Sigmoid colon (tissue), 7 donors: ENCODE measurements around the gene MRPL1. TPM values are rescaled to one million over a fixed set of nuclear protein-coding genes. Genes with fewer than 3 reads are reported as not detected.
"Not testable (repeated sequence)": the region's sequence is repeated elsewhere in the genome, so short reads cannot be mapped to it uniquely, and the experiment has no call there.

Experiments
- DNase-seq: peaks from one replicate; pipeline ENCODE4 v3.0.0-alpha.2; 2019
- H3K27ac ChIP-seq, 4 donors: fragments of 200-600 bp; sonication (generic); one replicate each; pipeline ENCODE4 v1.5.1; 2016 to 2019; ENCODE audit warnings: mild to moderate bottlenecking in 1 of 4
- H3K27me3 ChIP-seq, 3 donors: fragments of 200-600 bp; sonication (generic); one replicate each; pipeline ENCODE4 v1.5.1; 2019; ENCODE audit warnings: mild to moderate bottlenecking in 1 of 3
- H3K36me3 ChIP-seq, 4 donors: fragments of 200-600 bp; sonication (generic); one replicate each; pipeline ENCODE4 v1.5.1; 2016 to 2019
- H3K4me1 ChIP-seq, 4 donors: fragments of 200-600 bp; sonication (generic); one replicate each; pipeline ENCODE4 v1.5.1; 2017 to 2019
- H3K4me3 ChIP-seq, 4 donors: fragments of 200-600 bp; sonication (generic); one replicate each; pipeline ENCODE4 v1.5.1; 2017 to 2019; ENCODE audit warnings: mild to moderate bottlenecking in 2 of 4, moderate library complexity in 1 of 4
- H3K9me3 ChIP-seq, 4 donors: fragments of 200-600 bp in 3 of 4; sonication (generic) in 3 of 4; one replicate each; pipeline versions ENCODE4 v1.5.1 to v1.6.1; 2013 to 2019
- CTCF ChIP-seq, 4 experiments: fragments of 450-650 bp in 3 of 4; fragments of 200-600 bp in 1 of 4; IDR thresholded peaks; one replicate each; pipeline ENCODE4 v1.5.1; 2016 to 2019; ENCODE audit warnings: antibody characterized with exemption in 4 of 4, mild to moderate bottlenecking in 3 of 4, moderate library complexity in 2 of 4
- EP300 ChIP-seq, 4 donors: sonication (generic); formaldehyde crosslinking; IDR thresholded peaks; one replicate each; pipeline ENCODE4 v1.6.1; 2017; ENCODE audit warnings: antibody characterized with exemption in 4 of 4
- POLR2A ChIP-seq, 2 donors: fragments of 450-650 bp; IDR thresholded peaks; one replicate each; pipeline ENCODE4 v1.6.1; 2016; ENCODE audit warnings: antibody characterized with exemption in 2 of 2, mild to moderate bottlenecking in 2 of 2, moderate library complexity in 2 of 2
- POLR2AphosphoS5 ChIP-seq, 4 donors: sonication (generic); formaldehyde crosslinking; IDR thresholded peaks; one replicate each; pipeline ENCODE4 v1.6.1; 2017; ENCODE audit warnings: antibody characterized with exemption in 4 of 4
- WGBS, 2 donors: extraction: QIAGEN DNeasy Blood & Tissue Kit; methylation state at CpG; one replicate each; pipeline ENCODE4 v1.1.7; 2013; 5-methylcytosine and 5-hydroxymethylcytosine counted together
- intact Hi-C: fragments of 100-400 bp; cut with DNase I; formaldehyde crosslinking; loops from one replicate; pipeline ENCODE4 v1.15.1; 2023
- polyA plus RNA-seq, 3 donors: library from polyadenylated mRNA; stranded (reverse); fragments of 200-250 nt; gene quantifications; one replicate each; pipeline ENCODE4 v1.2.3, GENCODE V29; 2013
- total RNA-seq, 4 donors: library from RNA; depleted of rRNA; stranded (reverse); fragments of >200 nt; gene quantifications; one replicate each; pipeline ENCODE4 v1.1.0, GENCODE V29; 2016
- donor health status: healthy with polysubstance abuse.
- donor health status: Bipolar disorder and iron deficiency.
- donor health status: healthy.

The MRPL1 gene
- total and polyA plus RNA-seq, 7 donors, result 23.2 to 52.9 (median 30.0) TPM

- Histone ChIP-seq H3K4me3 (no peak overlapping the region), H3K36me3 (peaks cover 0 to 6% (median 2%) of the 10 kb centered on the region in 4 donors), H3K27ac (no peak overlapping the region), H3K9me3 (no peaks in the 10 kb centered on the region), H3K27me3 (no peaks in the 10 kb centered on the region), H3K4me1 (peaks cover 0 to 11% (median 4%) of the 10 kb centered on the region in 4 donors)
- TF ChIP-seq POLR2A (IDR thresholded peaks at IDR 0.05) (no peak), CTCF (IDR thresholded peaks at IDR 0.05) (no peak), POLR2AphosphoS5 (IDR thresholded peaks at IDR 0.05) (no peak), EP300 (IDR thresholded peaks at IDR 0.05) (no peak)
- 81 to 86% methylated on average over 9 of the region's 9 CpGs for WGBS, 2 donors
- DNase-seq, result no peak
- intact Hi-C loops, result no loop called here
Measured at GRCh38 chr4:77931452-77932135, 69.0 kb downstream of the MRPL1 start.

- no peaks in the 10 kb centered on the region for H3K4me1 ChIP-seq
- WGBS, 2 donors, result 95 to 100% methylated on average over 1 of the region's 1 CpG
- no peak overlapping the region for H3K27ac ChIP-seq
- peaks cover 0 to 13% (median 2%) of the 10 kb centered on the region in 4 donors for H3K36me3 ChIP-seq
- no peaks in the 10 kb centered on the region for H3K27me3 ChIP-seq
- intact Hi-C loops, result no loop called here
- no peak for DNase-seq
- TF ChIP-seq POLR2AphosphoS5 (IDR thresholded peaks at IDR 0.05) (no peak), CTCF (IDR thresholded peaks at IDR 0.05) (no peak), EP300 (IDR thresholded peaks at IDR 0.05) (no peak), POLR2A (IDR thresholded peaks at IDR 0.05) (no peak)
- no peak overlapping the region for H3K4me3 ChIP-seq
- H3K9me3 ChIP-seq, result peaks cover 0 to 3% (median 0%) of the 10 kb centered on the region in 4 donors
Measured at GRCh38 chr4:77938560-77938959, 75.9 kb downstream of the MRPL1 start.

DNA sequence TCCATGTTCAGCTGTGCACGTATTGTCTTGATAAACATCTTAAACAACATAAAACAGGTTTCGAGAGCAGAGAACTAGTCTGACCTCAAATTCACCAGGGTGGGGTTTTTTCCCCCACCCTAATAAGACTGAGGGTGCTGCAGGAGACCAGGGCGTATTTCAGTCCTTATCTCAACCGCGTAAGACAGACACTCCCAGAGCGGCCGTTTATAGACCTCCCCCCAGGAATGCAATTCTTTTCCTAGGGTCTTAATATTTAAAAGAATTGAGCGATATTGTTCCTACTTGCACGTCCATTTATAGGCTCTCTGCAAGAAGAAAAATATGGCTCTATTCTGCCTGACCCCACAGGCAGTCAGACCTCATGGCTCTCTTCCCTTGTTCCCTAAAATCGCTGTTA lies 83.3 kb downstream of the MRPL1 start:
- H3K27me3 ChIP-seq, intact Hi-C loops: not testable (repeated sequence)

DNA sequence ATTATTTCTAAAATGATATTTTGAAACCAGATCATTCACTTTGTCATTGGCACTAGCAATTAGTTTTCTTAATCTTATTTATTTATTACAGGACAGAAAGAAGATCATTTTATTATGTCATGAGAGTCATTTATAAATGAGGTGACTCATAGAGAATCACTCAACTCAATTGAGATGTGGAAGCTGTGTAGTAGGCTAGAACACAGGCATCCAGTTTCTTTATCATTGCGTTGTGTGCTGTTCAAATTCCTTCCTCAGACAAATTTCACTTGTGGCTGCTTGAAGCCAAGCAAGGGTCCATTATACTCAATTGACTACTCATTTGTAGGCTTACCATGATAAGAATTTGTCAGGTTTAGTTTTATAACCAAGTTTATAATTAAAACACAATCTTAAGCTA lies 87.6 kb downstream of the MRPL1 start:
- no peak overlapping the region for H3K27ac ChIP-seq
- intact Hi-C loops, result no loop called here
- H3K36me3 ChIP-seq, result peaks cover 0 to 46% (median 11%) of the 10 kb centered on the region in 4 donors
- no peaks in the 10 kb centered on the region for H3K27me3 ChIP-seq
- no peak overlapping the region for H3K4me3 ChIP-seq
- 97% methylated on average over 1 of the region's 1 CpG for WGBS, 2 donors
- DNase-seq, result no peak
- no peaks in the 10 kb centered on the region for H3K4me1 ChIP-seq
- TF ChIP-seq POLR2A (IDR thresholded peaks at IDR 0.05) (no peak), EP300 (IDR thresholded peaks at IDR 0.05) (no peak), POLR2AphosphoS5 (IDR thresholded peaks at IDR 0.05) (no peak), CTCF (IDR thresholded peaks at IDR 0.05) (no peak)
- no peaks in the 10 kb centered on the region for H3K9me3 ChIP-seq

More for the DNA sequence above, 83.3 kb downstream of the MRPL1 start:
- not testable (repeated sequence) for H3K27ac ChIP-seq, H3K9me3 ChIP-seq, H3K4me1 ChIP-seq, DNase-seq, H3K4me3 ChIP-seq
- WGBS, 2 donors, result 97% methylated on average over 10 of the region's 10 CpGs
- H3K36me3 ChIP-seq, result peaks cover 0 to 13% (median 5%) of the 10 kb centered on the region in 4 donors

DNA sequence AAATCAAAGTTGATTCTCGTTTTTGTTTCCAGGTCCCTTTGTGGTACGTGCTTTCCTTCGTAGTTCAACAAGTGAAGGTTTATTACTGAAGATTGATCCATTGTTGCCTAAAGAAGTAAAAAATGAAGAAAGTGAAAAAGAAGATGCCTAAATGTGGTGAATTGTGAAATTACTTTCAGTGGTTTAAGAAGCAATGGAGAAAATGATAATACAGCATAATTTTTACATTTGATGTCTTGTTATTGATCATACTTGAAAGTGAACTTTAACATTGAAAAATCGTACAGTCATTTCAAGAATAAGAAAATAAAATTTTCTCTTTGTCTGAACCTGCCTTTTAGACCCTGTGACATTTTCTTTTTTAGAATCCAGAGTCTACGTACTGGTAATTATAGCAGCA lies 89.8 kb downstream of the MRPL1 start:
- Histone ChIP-seq H3K36me3 (peaks cover 0 to 46% (median 11%) of the 10 kb centered on the region in 4 donors), H3K4me1 (no peaks in the 10 kb centered on the region), H3K9me3 (no peaks in the 10 kb centered on the region), H3K4me3 (no peak overlapping the region), H3K27ac (no peak overlapping the region), H3K27me3 (no peaks in the 10 kb centered on the region)
- 75 to 88% methylated on average over 5 of the region's 5 CpGs for WGBS, 2 donors
- intact Hi-C loops, result no loop called here
- no peak for TF ChIP-seq POLR2A (IDR thresholded peaks at IDR 0.05)
- TF ChIP-seq CTCF (IDR thresholded peaks at IDR 0.05), result no peak
- no peak for TF ChIP-seq POLR2AphosphoS5 (IDR thresholded peaks at IDR 0.05)
- TF ChIP-seq EP300 (IDR thresholded peaks at IDR 0.05), result no peak
- no peak for DNase-seq
